ENCODE results near the gene DDOST. TPM values are rescaled to one million over a fixed set of nuclear protein-coding genes. Genes with fewer than 3 reads are reported as not detected.
A peak's percentile ranks its signal among the peaks of the same experiment; 100 is the strongest.

DDOST gene
- total RNA-seq, 1 experiment from 2014 or later, result 493 TPM

- DNase-seq (ENCODE audit: low spot score), result no peak
Measured at GRCh38 chr1:20660847-20661206, 342 bp downstream of the DDOST start.

GRCh38 chr1:20660363-20660762, 806 bp downstream of the DDOST start:
- DNase-seq (ENCODE audit: low spot score), result no peak

- DNase-seq (ENCODE audit: low spot score), result no peak
Measured at GRCh38 chr1:20658166-20658915, 2.8 kb downstream of the DDOST start.

- no peak for DNase-seq (ENCODE audit: low spot score)
Measured at GRCh38 chr1:20657024-20657423, 4.1 kb downstream of the DDOST start.

- DNase-seq (ENCODE audit: low spot score), result no peak
Measured at GRCh38 chr1:20654104-20654690, 7.0 kb downstream of the DDOST start.

GRCh38 chr1:20652300-20652699, 8.9 kb downstream of the DDOST start:
- no peak for DNase-seq (ENCODE audit: low spot score)

GRCh38 chr1:20648946-20649345, 12.2 kb downstream of the DDOST start:
- DNase-seq (ENCODE audit: low spot score), result no peak

GRCh38 chr1:20648438-20648837, 12.7 kb downstream of the DDOST start:
- no peak for DNase-seq (ENCODE audit: low spot score)

- no peak for DNase-seq (ENCODE audit: low spot score)
Measured at GRCh38 chr1:20645414-20645813, 15.8 kb downstream of the DDOST start.

GRCh38 chr1:20644416-20644815, 16.8 kb downstream of the DDOST start:
- DNase-seq (ENCODE audit: low spot score), result no peak

- no peak for DNase-seq (ENCODE audit: low spot score)
Measured at GRCh38 chr1:20643080-20643479, 18.1 kb downstream of the DDOST start.

- no peak for DNase-seq (ENCODE audit: low spot score)
Measured at GRCh38 chr1:20641975-20642374, 19.2 kb downstream of the DDOST start.

- peak; percentile 34 for DNase-seq (ENCODE audit: low spot score)
Measured at GRCh38 chr1:20640183-20640597, 21.0 kb downstream of the DDOST start.

- no peak for DNase-seq (ENCODE audit: low spot score)
Measured at GRCh38 chr1:20636785-20637347, 24.3 kb downstream of the DDOST start.

GRCh38 chr1:20634594-20635084, 26.5 kb downstream of the DDOST start:
- no peak for DNase-seq (ENCODE audit: low spot score)

GRCh38 chr1:20634065-20634593, 27.0 kb downstream of the DDOST start:
- no peak for DNase-seq (ENCODE audit: low spot score)

- peak; percentile 56 for DNase-seq (ENCODE audit: low spot score)
Measured at GRCh38 chr1:20633190-20634064, 27.7 kb downstream of the DDOST start, which contains the start of gene PINK1. TSS of gene PINK1 (plus strand) at chr1:20633458. CDS start at chr1:20633549, 91 bp downstream.

- no peak for DNase-seq (ENCODE audit: low spot score)
Measured at GRCh38 chr1:20632386-20632785, 28.8 kb downstream of the DDOST start.

- DNase-seq (ENCODE audit: low spot score), result no peak
Measured at GRCh38 chr1:20630729-20631128, 30.4 kb downstream of the DDOST start.

- DNase-seq (ENCODE audit: low spot score), result no peak
Measured at GRCh38 chr1:20626524-20626923, 34.6 kb downstream of the DDOST start.

- DNase-seq (ENCODE audit: low spot score), result no peak
Measured at GRCh38 chr1:20626098-20626427, 35.1 kb downstream of the DDOST start.
